Omental fat pad (tissue), 4 donors: Measurements from ENCODE around the gene PLXND1. TPM values are rescaled to one million over a fixed set of nuclear protein-coding genes. Genes with fewer than 3 reads are reported as not detected.
A peak's percentile ranks its signal among the peaks of the same experiment; 100 is the strongest.

Source experiments
- ATAC-seq: fragments of 150-250 bp; one replicate; pipeline ENCODE4 v1.9.1; 2016; ENCODE audit warnings: mild to moderate bottlenecking, moderate library complexity; ENCODE audit not compliant: low FRiP score
- DNase-seq: peaks from one replicate; pipeline ENCODE4 v3.0.0-alpha.2; 2019; ENCODE audit warnings: low spot score
- CTCF ChIP-seq, 3 donors: fragments of 450-650 bp; IDR thresholded peaks; one replicate each; pipeline ENCODE4 v1.5.1; 2016 to 2017; ENCODE audit warnings: antibody characterized with exemption in 3 of 3, mild to moderate bottlenecking in 3 of 3, moderate library complexity in 2 of 3
- total RNA-seq, 4 donors: library from RNA; depleted of rRNA; stranded (reverse); fragments of >200 nt; gene quantifications; one replicate each; pipeline ENCODE4 v1.1.0, GENCODE V29; 2016

The PLXND1 gene
- total RNA-seq, 4 donors from 2014 or later: 82.7 to 364 (median 170) TPM

- DNase-seq: no peak
- peak in 1 of 3 donors; percentile 31 for TF ChIP-seq CTCF (IDR thresholded peaks at IDR 0.05)
- peak; percentile 53 for ATAC-seq
These were observed 21.1 kb upstream of the PLXND1 start for GRCh38 chr3:129627350-129628168.

- no peak for TF ChIP-seq CTCF (IDR thresholded peaks at IDR 0.05)
- DNase-seq: no peak
- peak; percentile 86 for ATAC-seq
These were observed 20.4 kb upstream of the PLXND1 start for GRCh38 chr3:129626744-129627349.

GRCh38 chr3:129625072-129625874 lies 18.8 kb upstream of the PLXND1 start:
- no peak for DNase-seq
- TF ChIP-seq CTCF (IDR thresholded peaks at IDR 0.05): no peak

GRCh38 chr3:129624347-129625071 lies 18.0 kb upstream of the PLXND1 start:
- no peak for TF ChIP-seq CTCF (IDR thresholded peaks at IDR 0.05)
- ATAC-seq: no peak

More at GRCh38 chr3:129625072-129625874, 18.8 kb upstream of the PLXND1 start:
- ATAC-seq: no peak

GRCh38 chr3:129623447-129624118 lies 17.1 kb upstream of the PLXND1 start:
- no peak for ATAC-seq
- TF ChIP-seq CTCF (IDR thresholded peaks at IDR 0.05): no peak
- no peak for DNase-seq

More at GRCh38 chr3:129624347-129625071, 18.0 kb upstream of the PLXND1 start:
- no peak for DNase-seq

- TF ChIP-seq CTCF (IDR thresholded peaks at IDR 0.05): no peak
- DNase-seq (no peak), ATAC-seq (no peak)
These were observed 16.5 kb upstream of the PLXND1 start for GRCh38 chr3:129622933-129623332.
